GM19193 (cell line): ENCODE data around the gene TOX2.

Experiments
- POLR2A ChIP-seq: IDR thresholded peaks from 4 replicates; pipeline ENCODE4 v1.6.1; 2011; ENCODE audit not compliant: insufficient read depth, insufficient read length; ENCODE audit errors: extremely low read depth

TOX2 gene

DNA sequence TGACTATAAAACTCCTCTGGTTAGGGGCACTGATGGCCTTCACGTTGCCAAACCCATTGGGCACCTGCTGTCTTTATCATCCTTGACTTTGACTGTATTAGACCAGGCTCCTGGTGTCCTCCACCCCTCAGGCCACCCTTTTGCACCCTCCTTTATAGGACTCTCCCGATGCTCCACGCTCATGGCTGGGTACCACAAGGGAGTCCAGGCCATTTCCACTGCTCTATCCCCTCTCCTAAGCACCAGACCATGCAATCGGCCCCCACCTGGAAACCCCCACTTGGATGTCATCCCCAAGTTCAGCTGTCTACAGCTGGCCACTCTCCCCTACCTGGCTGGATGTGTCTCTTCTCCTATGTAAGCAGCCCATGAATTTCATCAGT is 115.2 kb downstream of the TOX2 start:
- no peak for TF ChIP-seq POLR2A

DNA sequence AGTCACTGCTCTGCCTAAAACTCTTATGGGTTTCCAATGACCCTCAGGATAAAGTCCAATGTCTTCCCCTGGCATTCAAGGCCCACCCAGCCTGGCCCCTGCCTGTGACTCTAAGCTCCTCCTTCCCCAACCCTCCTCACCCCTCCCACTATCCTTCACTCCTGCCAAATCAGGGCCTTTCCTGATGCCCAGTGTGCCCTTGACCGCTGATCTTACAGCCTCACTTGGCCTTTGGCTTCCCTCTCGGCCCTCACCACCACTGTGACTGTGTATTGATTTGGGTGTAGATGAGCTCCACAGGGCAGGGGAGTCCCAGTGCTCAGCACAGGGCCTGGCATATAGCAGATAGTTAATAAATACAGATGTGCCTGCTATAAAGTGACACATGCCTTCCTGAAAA is 115.7 kb downstream of the TOX2 start:
- no peak for TF ChIP-seq POLR2A

DNA sequence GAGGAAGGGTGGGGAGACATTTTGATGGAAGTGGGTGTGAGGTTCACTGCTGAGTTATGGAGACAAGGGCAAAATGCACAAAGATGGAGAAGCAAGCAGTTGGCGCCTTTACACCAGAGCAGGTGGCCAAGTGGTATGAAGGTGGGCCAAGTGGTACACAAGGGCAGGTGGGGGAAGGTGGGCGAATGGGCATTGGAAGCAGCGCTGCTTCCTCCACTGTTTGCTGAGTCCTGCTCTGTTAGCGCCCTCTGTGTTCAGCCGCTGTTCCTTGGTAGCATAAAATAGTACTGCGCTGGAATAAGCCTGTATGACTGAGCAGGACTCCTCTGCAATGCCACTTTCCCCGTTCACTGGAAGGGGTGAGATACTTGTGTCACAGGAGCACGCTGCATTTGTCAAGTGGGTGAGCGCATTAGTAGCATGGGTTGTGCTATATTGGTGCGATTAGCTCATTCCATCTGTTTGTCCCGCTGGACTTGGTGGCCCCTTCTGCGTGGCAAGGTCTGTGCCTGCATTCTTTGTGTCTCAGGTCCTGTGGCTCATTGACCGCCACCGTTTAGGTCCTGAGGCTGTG is 116.4 kb downstream of the TOX2 start:
- TF ChIP-seq POLR2A = no peak

DNA sequence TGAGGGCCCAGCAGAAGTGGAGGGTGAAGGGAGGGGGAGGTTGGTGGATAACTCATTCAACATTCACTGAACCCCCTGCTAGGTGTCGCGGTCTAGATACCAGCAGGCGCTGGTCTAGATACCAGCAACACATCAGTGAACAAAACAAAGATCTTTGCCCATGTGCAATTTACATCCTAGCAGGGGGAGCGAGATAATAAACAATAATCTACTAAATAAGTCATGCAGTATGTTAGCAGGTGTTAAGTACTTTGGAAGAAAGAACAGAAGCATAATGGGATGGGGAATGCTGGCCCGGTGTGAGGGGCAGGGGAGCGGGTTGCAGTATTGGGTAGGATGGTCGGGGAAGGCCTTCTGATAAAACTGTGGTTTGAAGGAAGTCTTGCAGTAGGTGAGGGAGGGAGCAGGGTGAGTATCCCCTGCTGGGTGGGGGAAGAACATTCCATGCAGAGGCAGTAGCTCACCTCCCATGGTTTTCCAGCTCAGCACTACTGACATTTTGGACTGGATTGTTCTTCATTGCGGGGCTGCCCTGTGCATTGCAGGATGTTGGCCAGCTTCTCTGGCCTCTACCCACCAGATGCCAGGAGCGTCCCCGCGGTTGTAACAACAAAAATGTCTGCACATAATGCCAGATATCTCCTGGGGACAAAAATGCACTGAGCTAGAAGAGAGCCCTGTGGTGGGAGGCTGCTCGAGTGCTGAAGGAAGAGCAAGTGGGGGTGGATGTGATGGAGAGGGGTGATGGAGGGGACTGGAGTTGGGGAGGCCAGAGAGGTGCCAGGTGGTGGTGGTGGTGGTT is 117.3 kb downstream of the TOX2 start:
- no peak for TF ChIP-seq POLR2A

DNA sequence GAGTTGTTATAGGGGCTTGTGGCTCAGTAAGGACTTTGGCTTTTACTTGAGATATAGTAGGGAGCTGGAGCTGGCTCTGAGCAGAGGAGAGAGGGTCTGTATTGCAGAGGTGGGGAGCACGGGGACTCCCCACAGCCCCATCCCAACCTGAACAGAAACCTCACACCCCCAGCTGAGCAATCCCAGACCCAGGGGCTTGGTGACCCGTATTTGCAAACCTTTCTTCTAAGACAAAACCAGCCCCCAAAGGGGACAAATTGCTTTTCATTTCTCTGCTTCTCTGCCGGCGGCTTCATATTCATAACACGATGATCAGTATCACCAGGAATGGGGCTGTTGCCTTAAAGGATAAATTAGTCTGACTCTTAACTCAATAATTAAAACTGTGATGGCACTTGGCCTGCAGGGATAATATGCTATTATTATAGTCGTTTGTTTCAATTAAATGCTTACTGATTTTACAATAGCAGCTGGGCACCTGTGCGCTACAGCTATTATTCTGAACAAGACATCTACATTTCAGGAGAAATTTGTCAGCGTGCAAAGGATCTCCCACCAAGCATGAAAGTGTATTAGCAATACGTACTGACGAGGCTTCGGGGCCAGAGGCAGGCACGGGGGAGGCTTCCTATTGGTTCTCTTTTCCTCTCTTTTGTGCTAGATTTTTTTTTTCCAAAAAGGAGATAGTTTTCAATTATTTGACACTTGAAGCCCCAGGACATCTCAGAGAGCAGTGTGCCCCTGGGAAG is 118.1 kb downstream of the TOX2 start:
- no peak for TF ChIP-seq POLR2A

DNA sequence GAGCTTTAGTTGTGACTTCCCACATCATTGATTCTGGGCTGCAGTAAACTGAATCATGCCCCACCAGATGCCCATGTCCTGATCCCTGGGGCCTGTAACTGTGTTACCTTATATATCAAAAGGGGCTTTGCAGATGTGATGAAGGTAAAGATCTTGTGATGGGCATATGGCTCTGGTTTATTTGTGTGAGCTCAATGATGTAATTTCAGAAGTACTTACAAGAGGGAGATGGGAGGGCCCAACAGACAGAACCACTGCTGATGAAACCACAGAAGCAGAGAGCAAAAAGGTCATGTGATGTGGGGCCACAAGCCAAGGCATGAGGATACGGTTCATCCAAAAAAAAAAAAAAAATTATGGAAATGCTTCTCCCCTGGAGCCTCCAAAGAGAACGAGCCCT is 118.7 kb downstream of the TOX2 start:
- TF ChIP-seq POLR2A = no peak

DNA sequence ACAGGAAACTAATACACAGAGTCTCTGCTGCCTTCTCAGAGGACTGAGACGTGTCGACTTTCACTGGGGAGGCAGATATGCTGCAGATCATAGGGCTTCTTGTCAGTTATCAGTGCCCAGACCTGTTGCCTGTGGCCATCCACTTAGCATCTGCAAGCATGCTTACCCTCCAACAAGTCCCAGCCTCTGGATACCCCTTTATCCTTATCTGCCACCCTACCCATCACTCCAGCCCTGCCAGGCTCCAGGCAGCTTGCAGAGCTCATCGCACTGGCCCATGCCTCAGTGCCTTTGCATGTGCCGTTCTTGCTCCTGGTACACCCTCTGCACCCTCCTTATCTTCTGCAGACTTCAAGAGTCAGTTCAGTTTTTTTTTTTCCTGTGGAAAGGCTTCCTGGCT is 119.2 kb downstream of the TOX2 start:
- TF ChIP-seq POLR2A = no peak

DNA sequence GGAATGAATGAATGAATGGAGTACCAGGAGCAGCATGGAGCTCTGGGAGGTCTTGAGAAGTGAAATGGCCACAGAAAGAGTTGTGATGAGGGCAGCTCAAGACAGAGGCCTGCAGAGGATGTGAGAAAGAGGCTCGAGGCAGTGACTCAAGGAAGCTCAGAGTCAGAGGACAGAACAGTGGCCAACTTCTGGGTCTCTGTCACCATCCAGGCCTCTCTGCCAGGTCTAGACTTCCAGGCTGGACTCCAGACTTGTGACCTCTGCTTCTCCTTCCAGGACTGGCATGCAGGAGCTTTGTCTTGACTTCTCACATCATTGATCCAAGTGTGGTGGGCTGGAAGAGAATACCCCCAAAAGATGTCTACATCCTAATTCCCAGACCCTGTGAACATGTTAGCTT is 119.8 kb downstream of the TOX2 start:
- TF ChIP-seq POLR2A = no peak

DNA sequence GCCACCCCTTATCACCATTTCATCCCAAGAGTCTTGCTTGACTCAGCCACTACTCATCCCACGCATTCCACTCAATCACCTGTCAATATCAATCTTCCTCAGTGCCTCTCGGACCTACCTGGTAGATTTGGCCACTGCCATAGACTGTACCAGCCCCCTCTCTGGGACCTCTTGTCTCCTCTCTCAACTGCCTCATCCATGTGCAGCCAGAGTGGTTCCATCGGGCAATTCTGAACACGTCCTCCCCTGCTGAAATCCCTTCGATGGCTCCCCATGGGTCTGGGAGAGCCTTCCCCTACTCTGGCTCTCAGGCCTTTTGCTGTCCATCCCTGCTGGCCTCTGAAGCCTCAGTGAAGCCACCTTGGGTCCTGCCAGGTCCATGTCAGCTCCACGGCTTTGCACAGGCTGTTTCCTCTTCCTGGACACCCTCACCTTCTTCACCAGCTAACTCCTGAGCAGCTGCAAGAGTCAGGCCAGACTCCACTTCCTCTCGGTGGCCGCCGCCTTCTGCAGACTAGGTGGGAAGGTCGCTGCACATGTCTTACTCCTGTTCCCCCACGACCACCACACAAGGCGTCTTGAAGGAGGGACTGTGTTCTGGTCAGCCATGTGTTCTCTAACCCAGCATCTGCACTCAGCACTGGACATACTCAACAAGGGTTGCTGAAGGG is 120.4 kb downstream of the TOX2 start:
- no peak for TF ChIP-seq POLR2A

DNA sequence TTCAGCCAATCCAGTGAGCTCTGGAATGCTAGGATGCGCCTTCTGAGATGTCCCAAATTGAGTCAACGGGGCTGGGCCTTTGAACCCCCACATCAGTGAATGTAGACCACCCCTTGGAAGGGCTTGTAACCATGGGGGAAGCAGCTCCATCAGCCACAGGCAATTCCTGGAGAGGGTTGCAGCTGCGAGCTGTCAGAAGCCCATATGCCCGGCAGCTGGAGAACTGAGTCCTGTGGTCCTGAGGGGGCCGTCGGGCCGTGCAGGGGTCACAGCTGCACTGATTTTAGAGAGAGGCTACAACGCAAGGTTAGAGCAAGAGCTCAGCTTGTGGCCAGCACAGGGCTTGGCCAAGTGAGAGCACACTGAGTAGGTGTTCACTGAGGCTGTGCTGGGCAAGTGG is 121.3 kb downstream of the TOX2 start:
- no peak for TF ChIP-seq POLR2A

DNA sequence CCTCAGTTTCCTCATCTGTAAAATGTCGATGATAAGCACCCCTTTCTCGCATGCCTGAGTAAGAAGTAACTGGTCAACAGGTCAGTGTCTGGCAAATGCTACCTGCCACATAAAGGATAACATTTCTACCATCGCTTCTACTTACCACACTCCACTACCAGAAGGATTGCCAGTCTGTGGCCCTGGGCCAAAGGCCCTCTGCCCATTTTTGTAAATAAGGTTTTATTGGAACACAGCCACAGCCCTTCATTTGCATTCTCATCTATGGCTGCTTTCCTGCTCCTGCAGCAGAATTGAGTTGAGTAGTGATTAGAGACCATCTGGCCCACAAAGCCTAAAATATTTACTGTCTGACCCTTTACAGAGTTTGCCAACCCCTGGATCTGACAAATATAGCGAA is 121.8 kb downstream of the TOX2 start:
- TF ChIP-seq POLR2A = no peak

DNA sequence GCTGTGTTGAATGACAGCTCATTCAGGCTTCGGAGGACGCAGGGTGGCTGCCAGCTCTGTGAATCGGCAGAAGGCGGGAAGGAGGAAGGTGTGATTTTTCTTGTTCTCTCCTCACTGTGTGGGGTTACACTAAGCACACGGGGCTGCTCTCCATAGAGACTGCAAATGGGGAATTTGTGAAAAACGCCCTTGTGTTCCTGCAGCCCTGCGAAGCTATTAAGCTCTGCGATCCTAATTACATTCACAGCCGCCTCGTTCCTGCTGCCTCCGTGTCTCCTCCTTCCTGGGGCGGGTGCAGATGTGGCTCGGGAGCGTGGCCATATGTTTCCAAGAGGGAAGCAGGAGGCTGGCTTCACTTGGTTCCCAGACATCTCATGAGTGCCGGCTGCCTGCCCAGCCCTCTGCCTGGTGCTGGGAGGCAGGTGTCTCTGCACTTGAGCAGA is 124.0 kb downstream of the TOX2 start:
- no peak for TF ChIP-seq POLR2A

DNA sequence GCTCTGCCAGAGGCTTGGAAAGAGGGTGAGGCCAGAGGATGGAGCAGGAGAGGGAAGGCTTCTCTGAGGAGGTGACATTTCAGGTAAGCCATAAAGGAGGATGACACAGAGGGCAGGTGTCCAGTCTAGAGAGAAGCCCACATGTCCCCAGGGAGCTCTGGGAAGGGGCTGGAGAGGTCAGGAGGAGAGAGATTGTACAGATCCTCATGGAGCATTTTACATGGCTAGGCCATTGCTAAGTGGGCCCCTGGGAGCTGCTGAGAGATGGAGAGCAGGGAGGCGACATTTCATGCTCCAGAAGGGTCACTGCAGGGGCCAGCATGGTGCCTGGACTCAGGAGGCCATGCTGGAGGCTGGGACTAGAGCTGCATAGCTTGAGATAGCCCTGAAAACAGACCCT is 124.5 kb downstream of the TOX2 start:
- no peak for TF ChIP-seq POLR2A

DNA sequence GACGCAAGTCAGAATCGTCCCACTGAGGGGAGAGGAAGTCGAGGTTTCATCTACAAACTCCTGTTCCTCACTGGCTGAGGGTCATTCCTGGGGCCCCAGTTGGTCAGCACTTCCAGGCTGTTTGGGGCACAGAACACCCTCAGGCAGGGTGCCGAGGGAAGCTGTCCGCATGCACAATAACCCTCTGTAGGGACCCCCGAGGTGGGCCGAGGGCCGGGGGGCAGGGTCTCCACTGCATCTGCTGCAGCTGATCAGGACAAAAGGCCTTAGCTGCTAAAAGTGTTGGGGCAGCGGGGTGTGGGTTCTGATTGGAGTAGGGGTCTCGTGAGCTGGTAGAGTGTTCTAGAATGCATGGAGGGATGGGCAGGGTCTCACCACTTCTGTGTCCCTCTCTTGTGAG is 125.1 kb downstream of the TOX2 start:
- no peak for TF ChIP-seq POLR2A

DNA sequence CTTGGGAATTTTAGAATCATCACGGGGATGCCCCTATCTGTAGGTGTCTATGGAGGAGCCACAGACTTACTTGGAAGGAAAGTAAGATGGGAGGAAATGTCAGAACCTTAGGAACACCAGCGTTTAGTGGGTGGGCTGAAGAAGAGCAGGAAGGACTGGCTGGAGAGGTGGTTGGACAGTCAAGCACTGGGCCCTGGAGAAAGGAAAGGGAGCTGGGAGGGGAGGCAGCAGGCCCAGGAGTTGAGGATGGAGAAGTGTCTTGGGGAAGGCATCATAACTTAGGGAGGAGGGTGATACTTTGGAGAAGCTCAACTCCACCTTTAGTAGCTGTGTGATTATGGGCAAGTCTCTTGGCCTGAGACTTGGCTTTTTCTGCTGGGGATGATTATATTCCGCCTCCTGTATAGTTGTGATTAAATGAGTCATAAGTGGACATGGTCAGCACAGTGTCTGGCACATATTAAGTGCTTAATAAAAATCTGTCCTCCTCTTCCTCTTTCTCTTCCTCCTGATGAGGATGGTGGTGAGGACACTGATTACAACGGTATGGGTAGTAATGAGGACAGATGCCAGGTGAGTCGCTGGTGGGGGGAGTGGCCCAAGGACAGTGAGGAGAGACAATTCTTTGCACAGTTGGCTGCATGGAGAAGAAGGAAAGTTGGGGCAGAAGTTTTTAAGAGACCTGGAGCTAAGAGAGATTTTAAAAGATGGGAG is 125.7 kb downstream of the TOX2 start:
- TF ChIP-seq POLR2A = no peak
